Stimulated activated naive CD4-positive, alpha-beta T cell (primary cell): ENCODE data around the gene NPEPPS.

Source experiments
- DNase-seq, 6 experiments: peaks; one replicate each; lab custom pipeline; 2025; lab: John Stamatoyannopoulos, UW

The NPEPPS gene

DNA sequence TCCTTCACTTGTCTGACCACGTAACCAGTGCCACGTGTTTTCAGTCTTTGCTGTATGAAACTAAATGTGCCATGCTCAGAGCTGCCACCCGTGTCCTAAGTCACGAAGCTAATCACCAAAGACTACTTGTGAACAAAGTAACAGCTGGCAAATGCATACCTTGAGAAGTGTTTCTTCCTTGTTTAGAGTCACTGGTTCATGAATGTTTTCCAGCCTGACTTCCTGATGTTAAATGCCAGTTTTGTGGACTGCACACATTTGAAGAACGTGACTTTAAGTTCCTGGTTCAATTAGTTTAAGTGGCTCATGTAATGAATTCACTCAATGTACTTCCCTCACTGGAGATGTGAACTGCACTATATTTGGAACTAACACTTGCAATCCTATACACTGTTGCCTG lies 98.9 kb downstream of the NPEPPS start:
- DNase-seq, result no peak

- no peak for DNase-seq
These were observed 99.7 kb downstream of the NPEPPS start for GRCh38 chr17:47630614-47631013.

- DNase-seq, result no peak
These were observed 102.1 kb downstream of the NPEPPS start for GRCh38 chr17:47632991-47633390.

GRCh38 chr17:47633996-47634395 lies 103.1 kb downstream of the NPEPPS start:
- DNase-seq, result no peak

GRCh38 chr17:47634870-47635269 lies 104.0 kb downstream of the NPEPPS start:
- DNase-seq, result no peak

- DNase-seq, result no peak
These were observed 104.8 kb downstream of the NPEPPS start for GRCh38 chr17:47635734-47636133.

DNA sequence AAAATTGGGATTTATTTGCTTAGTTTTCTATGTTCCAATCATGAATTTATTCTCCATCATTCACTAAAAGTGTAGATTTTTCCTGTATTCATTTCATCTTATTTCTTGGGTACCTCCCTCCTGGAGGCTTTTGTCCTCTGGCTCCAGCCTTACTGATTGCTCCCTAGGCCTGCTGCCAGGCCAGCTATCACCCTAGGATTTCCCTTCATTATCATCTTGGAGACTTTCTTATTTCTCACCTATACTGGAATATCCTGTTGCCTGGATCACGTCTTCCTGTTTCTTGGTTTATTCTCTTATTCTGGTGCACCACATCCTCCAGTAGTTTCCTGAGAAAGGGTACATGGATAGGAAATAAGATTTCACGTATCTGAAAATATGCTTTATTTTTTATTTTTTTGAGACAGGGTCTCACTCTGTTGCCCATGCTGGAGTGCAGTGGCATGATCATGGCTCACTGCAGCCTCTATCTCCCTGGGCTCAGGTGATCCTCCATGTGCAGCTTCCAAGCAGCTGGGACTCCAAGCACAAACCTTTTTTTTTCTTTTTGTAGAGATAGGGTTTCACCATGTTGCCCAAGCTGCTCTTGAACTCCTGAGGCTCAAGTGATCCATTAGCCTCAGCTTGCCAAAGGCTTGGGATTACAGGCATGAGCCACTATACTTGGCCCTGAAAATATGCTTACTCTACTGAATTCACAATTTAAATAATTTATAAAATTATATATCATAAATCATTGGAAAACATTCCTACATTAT lies 105.5 kb downstream of the NPEPPS start:
- no peak for DNase-seq

DNA sequence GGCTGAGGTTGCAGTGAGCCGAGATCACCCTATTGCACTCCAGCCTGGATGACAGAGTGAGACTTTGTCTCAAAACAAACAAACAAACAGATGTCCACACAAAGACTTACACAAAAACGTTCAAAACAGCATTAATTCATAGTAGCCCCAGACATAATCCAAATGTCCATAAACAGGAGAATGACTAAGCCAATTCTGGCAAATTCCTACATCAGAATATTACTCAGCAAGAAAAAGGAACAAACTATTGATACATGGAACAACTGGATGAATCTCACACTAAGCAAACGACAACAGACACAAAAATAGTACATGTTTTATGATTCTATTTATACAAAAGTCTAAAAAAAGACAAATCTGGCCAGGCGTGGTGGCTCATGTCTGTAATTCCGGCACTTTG lies 108.0 kb downstream of the NPEPPS start:
- no peak for DNase-seq

DNA sequence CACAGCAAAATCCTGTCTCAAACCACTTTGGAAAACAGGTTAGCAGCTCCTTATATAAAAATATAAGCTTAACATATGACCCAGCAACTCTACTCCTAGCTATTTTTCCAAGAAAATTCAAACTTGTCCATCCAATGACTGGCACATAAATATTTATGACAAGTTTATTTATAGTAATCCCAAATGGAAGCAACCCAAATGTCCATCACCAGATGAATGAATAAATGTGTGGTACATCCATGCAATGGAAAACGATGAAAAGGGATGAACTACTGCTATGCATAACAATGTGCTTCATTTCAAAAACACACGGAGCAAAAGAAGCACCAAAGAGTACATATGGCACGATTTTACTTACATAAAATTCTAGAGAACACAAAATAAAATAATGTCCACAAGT lies 109.2 kb downstream of the NPEPPS start:
- DNase-seq, result no peak

GRCh38 chr17:47641202-47641601 lies 110.3 kb downstream of the NPEPPS start:
- no peak for DNase-seq

DNA sequence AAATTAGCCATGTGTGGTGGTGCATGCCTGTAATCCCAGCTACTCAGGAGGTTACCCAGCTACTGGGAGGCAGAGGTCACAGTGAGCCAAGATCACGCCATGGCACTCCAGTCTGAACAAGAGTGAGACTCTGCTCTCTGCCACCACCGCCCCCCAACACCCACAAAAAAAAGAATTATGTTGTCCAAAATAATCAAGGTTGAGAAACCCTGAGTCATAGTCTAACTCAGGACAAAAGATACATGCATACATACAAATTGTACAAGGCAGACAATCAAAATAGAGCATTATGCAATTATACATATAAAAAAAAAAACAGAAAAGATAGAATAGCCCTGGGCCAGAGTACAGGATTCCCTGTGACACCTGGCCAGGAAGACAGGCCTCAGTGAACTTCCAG lies 112.2 kb downstream of the NPEPPS start:
- DNase-seq, result no peak

DNA sequence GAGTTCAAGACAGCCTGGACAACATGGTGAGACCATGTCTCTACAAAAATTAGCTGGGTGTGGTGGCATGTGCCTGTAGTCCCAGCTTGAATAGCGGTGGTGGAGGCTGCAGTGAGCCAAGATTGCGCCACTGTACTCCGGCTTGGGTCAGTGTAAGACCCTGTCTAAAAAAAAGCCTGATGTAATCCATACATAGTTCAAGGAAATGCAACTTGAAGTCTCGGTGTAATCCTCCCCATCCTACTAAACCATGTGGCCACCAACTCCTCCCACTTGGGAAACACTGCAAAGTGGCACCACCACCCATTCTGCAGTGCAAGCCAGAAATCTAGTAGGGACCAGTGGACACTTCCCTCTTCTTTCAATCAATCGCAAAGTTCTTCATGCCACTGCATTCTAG lies 113.4 kb downstream of the NPEPPS start:
- DNase-seq, result no peak

GRCh38 chr17:47649153-47649971 lies 118.5 kb downstream of the NPEPPS start, which contains the start of gene KPNB1:
Gene KPNB1 (plus strand): TSS chr17:47649919. CDS start chr17:47650245, 326 bp downstream.
- peak; percentile 93 to 97 (median 96) for DNase-seq

GRCh38 chr17:47649972-47650524 lies 119.1 kb downstream of the NPEPPS start:
- DNase-seq, result peak in 3 of 6 experiments; percentile 52 to 86 (median 64)

DNA sequence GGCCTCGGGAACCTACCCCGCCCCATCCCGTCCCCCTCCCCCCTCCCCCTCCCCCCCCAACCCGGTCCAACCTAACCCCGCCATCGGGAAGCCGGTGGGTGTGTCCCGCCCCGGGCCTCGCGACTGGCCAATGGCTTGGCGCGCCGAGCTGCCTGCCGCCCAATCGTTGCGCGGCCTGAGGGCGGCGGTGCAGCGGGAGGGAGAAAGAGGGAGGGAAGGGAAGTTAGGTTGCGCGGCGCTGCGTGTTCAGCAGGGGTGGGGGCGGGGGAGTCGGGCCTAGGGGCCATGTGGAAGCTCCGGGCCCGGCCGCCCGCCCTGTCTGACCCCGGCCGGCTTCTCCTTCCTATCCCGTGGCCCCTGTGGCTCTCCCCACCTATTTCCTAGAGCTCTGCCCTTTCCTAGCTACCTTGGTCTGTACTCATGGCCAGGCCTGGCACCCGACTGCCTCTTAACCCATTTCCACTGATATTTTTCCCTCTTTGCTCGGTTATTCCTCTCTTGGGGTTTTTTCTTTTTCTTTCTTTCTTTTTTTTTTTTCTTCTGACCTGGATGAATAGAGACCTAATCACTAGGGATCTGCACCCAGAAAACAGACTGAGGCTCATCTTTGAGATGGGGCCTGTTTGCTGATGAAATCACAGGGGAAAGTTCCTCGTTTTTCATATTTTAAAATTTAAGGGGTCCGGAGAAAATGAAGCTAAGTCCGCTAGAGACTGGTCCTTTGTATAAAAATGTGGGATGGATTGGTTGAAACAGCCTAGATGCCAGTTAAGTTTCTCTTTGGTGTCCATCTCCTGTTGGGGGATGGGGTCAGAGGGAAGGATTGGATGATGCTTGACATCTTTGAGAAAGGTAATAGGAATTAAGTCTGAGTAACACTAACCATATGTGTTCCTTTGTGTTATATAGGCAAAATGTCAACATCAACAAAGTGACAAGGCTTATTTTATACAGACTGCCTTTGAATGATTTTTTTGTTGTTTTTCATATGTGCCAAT lies 119.9 kb downstream of the NPEPPS start:
- DNase-seq, result peak; percentile 80 to 87 (median 84)

DNA sequence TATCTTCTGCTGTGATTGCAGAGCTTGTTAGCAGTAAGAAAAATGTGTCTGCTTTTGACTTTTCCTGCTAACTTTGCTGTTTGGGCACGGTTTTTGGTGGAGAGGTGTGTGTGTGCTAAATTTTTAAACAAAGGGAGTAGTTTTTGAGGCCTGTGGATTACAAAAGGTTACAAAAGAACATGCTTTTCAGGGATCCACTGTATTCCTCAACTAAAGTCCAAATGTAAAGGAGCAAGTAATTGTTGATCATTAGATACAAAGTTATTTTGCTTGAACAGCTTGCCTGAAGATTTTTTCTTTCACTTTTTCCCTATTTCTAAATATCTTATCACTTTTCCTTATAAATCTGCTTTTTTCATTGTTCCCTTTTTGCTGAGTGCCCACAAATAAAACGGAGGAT lies 120.8 kb downstream of the NPEPPS start:
- DNase-seq, result no peak

GRCh38 chr17:47652570-47652969 lies 121.7 kb downstream of the NPEPPS start:
- no peak for DNase-seq

- no peak for DNase-seq
These were observed 122.5 kb downstream of the NPEPPS start for GRCh38 chr17:47653442-47653841.

- DNase-seq, result no peak
These were observed 124.1 kb downstream of the NPEPPS start for GRCh38 chr17:47654991-47655390.

DNA sequence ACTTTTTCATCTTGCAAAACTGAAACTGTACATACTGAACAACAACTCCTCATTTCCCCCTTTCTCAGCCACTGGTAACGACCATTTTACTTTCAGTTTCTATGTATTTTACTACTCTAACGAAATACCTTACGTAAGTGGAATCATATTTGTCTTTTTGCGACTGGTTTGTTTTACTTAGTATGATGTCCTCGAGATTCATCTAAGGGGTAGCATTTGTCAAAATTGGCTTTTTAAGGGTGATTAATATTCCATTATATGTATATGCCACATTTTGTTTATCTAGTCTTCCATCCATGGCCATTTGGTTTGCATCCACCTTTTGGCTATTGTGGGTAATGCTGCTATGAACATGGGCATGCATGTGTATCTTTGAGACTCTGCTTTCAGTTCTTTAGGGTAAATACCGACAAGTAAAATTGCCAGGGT lies 129.2 kb downstream of the NPEPPS start:
- peak in 3 of 6 experiments; percentile 62 to 66 (median 62) for DNase-seq

GRCh38 chr17:47663912-47664623 lies 133.2 kb downstream of the NPEPPS start:
- DNase-seq, result peak; percentile 9 to 65 (median 42)
